ENCODE measurements around the gene CALML5.

Gene CALML5

GRCh38 chr10:5504146-5505072 is 5.0 kb upstream of the CALML5 start:
- CTCF ChIA-PET, result interaction anchor here (1.0 kb wide), 1 partner anchor 119 kb away, joined by 5 read pairs; no protein-coding TSS in a partner anchor

DNA sequence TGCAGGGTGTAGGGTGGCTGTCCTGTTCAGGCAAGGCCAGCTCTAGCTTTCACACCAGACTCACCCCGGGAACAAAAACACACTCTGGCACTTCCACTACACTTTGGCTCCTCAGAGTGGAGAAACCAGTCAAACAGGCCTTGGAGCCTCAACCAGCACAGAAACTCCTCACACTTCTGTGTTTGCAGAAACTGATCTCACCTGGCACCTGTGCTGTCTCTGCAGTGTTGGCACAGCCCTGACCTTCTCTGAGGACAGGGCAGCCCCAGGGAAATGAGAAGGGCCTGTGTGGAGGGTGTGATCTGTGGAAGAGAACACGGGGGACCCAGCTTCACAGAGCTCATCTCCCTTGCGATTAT is 4.1 kb upstream of the CALML5 start:
- Mint-ChIP-seq H3K4me3 (no peak overlapping the region), H3K36me3 (no peaks in the 10 kb centered on the region), H3K9me3 (no peaks in the 10 kb centered on the region), H3K4me1 (no peaks in the 10 kb centered on the region), H3K27me3 (peaks cover 49% of the 10 kb centered on the region), H3K27ac (no peak overlapping the region)
- CTCF ChIA-PET, result interaction anchor here (1.0 kb wide), 1 partner anchor 120 kb away, joined by 5 read pairs; no protein-coding TSS in a partner anchor
- no peak for DNase-seq

More at GRCh38 chr10:5504146-5505072, 5.0 kb upstream of the CALML5 start:
- H3K27ac Mint-ChIP-seq, result no peak overlapping the region
- H3K9me3 Mint-ChIP-seq, result no peaks in the 10 kb centered on the region
- H3K4me3 Mint-ChIP-seq, result no peak overlapping the region
- H3K4me1 Mint-ChIP-seq, result no peaks in the 10 kb centered on the region
- H3K27me3 Mint-ChIP-seq, result peaks cover 54% of the 10 kb centered on the region
- no peaks in the 10 kb centered on the region for H3K36me3 Mint-ChIP-seq
- no peak for DNase-seq

GRCh38 chr10:5502571-5503476 is 3.5 kb upstream of the CALML5 start:
- H3K4me1 Mint-ChIP-seq, result no peaks in the 10 kb centered on the region
- DNase-seq, result no peak
- H3K27ac Mint-ChIP-seq, result no peak overlapping the region
- CTCF ChIA-PET, result no interaction called here
- peaks cover 49% of the 10 kb centered on the region for H3K27me3 Mint-ChIP-seq
- no peak overlapping the region for H3K4me3 Mint-ChIP-seq
- no peaks in the 10 kb centered on the region for H3K9me3 Mint-ChIP-seq
- H3K36me3 Mint-ChIP-seq, result no peaks in the 10 kb centered on the region

GRCh38 chr10:5502061-5502521 is 2.7 kb upstream of the CALML5 start:
- Mint-ChIP-seq H3K9me3 (no peaks in the 10 kb centered on the region), H3K36me3 (no peaks in the 10 kb centered on the region), H3K27me3 (peaks cover 49% of the 10 kb centered on the region), H3K27ac (no peak overlapping the region), H3K4me1 (no peaks in the 10 kb centered on the region), H3K4me3 (no peak overlapping the region)
- no peak for DNase-seq
- CTCF ChIA-PET, result no interaction called here

- H3K4me1 Mint-ChIP-seq, result no peaks in the 10 kb centered on the region
- DNase-seq, result no peak
- H3K4me3 Mint-ChIP-seq, result no peak overlapping the region
- peaks cover 40% of the 10 kb centered on the region for H3K27me3 Mint-ChIP-seq
- CTCF ChIA-PET, result interaction anchor here (0.9 kb wide), 1 partner anchor 67 kb away, joined by 3 read pairs; no protein-coding TSS in a partner anchor
- no peak overlapping the region for H3K27ac Mint-ChIP-seq
- H3K9me3 Mint-ChIP-seq, result no peaks in the 10 kb centered on the region
- H3K36me3 Mint-ChIP-seq, result no peaks in the 10 kb centered on the region
These were observed 1.5 kb upstream of the CALML5 start for GRCh38 chr10:5500910-5501309.

DNA sequence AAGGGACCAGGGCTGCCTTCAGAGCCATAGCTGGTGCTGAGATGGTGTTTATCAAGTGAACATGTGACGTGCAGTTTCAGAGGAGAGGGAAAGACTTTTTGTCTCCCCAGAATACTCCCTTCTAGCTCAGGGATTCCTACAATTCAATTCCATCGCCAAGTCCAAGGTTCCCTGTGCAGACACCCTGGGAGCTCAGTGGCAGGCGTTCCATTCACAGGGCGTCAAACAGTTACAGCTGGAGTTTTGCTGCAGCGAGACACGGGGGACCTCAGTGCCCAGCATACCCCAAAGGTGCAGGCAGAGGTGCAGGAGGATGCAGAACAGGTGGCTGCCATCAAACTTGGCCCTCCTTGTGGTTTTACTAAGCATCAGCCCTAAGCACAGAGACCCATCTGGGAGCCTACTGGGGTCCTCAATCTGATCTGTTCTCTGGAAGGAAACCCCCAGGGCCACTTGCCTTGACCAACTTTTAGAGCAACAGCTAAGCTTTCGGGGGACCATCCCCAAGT is 846 bp upstream of the CALML5 start:
- no peak overlapping the region for H3K4me3 Mint-ChIP-seq
- H3K27ac Mint-ChIP-seq, result no peak overlapping the region
- no peaks in the 10 kb centered on the region for H3K36me3 Mint-ChIP-seq
- no peaks in the 10 kb centered on the region for H3K9me3 Mint-ChIP-seq
- H3K27me3 Mint-ChIP-seq, result peaks cover 40% of the 10 kb centered on the region
- DNase-seq, result no peak
- CTCF ChIA-PET, result interaction anchor here (0.9 to 1.5 kb wide), 2 partner anchors 67 to 123 kb away, joined by 3 to 6 read pairs; no protein-coding TSS in a partner anchor
- H3K4me1 Mint-ChIP-seq, result no peaks in the 10 kb centered on the region

GRCh38 chr10:5498791-5499492 is 428 bp downstream of the CALML5 start:
- Mint-ChIP-seq H3K36me3 (no peaks in the 10 kb centered on the region), H3K4me3 (no peak overlapping the region), H3K9me3 (no peaks in the 10 kb centered on the region), H3K4me1 (no peaks in the 10 kb centered on the region), H3K27me3 (peaks cover 28% of the 10 kb centered on the region), H3K27ac (no peak overlapping the region)
- CTCF ChIA-PET, result interaction anchor here (1.5 kb wide), 1 partner anchor 124 kb away, joined by 6 read pairs; no protein-coding TSS in a partner anchor
- DNase-seq, result no peak

DNA sequence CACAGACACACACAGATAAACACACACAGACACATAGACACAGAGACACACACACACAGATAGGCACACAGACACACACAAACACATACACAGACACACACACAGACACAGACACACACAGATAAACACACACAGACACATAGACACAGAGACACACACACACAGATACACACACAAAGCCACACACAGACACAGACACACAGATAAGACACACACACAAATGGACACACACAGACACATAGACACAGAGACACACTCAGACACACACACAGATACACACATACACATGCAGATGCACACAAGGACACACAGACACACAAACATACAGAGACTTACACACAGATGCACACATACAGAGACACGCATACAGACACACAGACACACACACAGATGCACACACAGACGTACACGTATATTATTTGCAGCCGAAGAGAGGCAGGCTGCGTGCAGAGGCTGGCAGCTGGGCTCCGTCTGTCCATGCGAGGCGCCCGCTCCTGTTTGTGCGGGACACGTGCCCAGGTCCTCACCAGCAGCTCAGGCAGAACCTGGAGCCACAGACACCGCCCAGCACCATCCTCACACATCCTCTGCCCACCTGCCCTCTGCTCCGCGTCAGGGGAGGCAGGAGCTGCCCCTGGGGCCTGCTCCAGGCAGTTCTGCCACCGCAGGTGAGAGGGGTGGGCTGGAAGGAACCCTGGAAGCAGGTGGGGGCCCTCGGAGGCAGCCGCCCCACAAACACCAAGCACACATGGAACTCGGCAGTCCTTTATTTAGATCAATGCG is 1.2 kb downstream of the CALML5 start:
- Mint-ChIP-seq H3K27me3 (peaks cover 20% of the 10 kb centered on the region), H3K4me3 (no peak overlapping the region), H3K9me3 (no peaks in the 10 kb centered on the region), H3K27ac (no peak overlapping the region), H3K4me1 (no peaks in the 10 kb centered on the region), H3K36me3 (no peaks in the 10 kb centered on the region)
- DNase-seq, result no peak
- CTCF ChIA-PET, result no interaction called here

DNA sequence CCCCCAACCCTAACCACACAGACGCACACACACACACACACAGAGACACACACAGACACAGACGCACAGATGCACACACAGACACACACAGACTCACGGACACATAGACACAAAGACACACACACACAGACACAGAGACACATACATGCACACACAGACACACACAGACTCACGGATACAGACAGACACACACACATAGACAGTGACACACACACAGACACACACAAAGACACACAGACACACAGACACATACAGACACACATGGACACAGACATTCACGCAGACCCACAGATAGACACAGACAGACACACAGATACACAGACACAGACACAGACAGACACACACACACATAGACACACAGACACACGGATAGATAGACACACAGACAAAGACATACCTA is 2.1 kb downstream of the CALML5 start:
- no peak for DNase-seq
- H3K27ac Mint-ChIP-seq, result no peak overlapping the region
- H3K4me1 Mint-ChIP-seq, result no peaks in the 10 kb centered on the region
- CTCF ChIA-PET, result no interaction called here
- peaks cover 3% of the 10 kb centered on the region for H3K9me3 Mint-ChIP-seq
- peaks cover 17% of the 10 kb centered on the region for H3K27me3 Mint-ChIP-seq
- H3K4me3 Mint-ChIP-seq, result no peak overlapping the region
- H3K36me3 Mint-ChIP-seq, result no peaks in the 10 kb centered on the region

GRCh38 chr10:5496261-5497250 is 2.8 kb downstream of the CALML5 start:
- CTCF ChIA-PET, result interaction anchor here (0.5 to 0.6 kb wide), 2 partner anchors 126 to 466 kb away, joined by 4 read pairs; no protein-coding TSS in a partner anchor

GRCh38 chr10:5494611-5495010 is 4.8 kb downstream of the CALML5 start:
- H3K27ac Mint-ChIP-seq, result no peak overlapping the region
- peaks cover 9% of the 10 kb centered on the region for H3K27me3 Mint-ChIP-seq
- H3K4me1 Mint-ChIP-seq, result no peaks in the 10 kb centered on the region
- no peak for DNase-seq
- no peak overlapping the region for H3K4me3 Mint-ChIP-seq
- CTCF ChIA-PET, result no interaction called here
- H3K9me3 Mint-ChIP-seq, result peaks cover 7% of the 10 kb centered on the region
- no peaks in the 10 kb centered on the region for H3K36me3 Mint-ChIP-seq

More at GRCh38 chr10:5496261-5497250, 2.8 kb downstream of the CALML5 start:
- H3K9me3 Mint-ChIP-seq, result peaks cover 7% of the 10 kb centered on the region
- no peak overlapping the region for H3K4me3 Mint-ChIP-seq
- no peak overlapping the region for H3K27ac Mint-ChIP-seq
- H3K36me3 Mint-ChIP-seq, result no peaks in the 10 kb centered on the region
- no peaks in the 10 kb centered on the region for H3K4me1 Mint-ChIP-seq
- DNase-seq, result no peak
- H3K27me3 Mint-ChIP-seq, result peaks cover 12% of the 10 kb centered on the region

- Mint-ChIP-seq H3K4me3 (no peak overlapping the region), H3K4me1 (no peaks in the 10 kb centered on the region), H3K27ac (no peak overlapping the region), H3K36me3 (no peaks in the 10 kb centered on the region), H3K27me3 (peaks cover 9% of the 10 kb centered on the region), H3K9me3 (peaks cover 7% of the 10 kb centered on the region)
- DNase-seq, result no peak
- CTCF ChIA-PET, result no interaction called here
These were observed 5.7 kb downstream of the CALML5 start for GRCh38 chr10:5493691-5494090.

Measured in activated naive CD4-positive, alpha-beta T cell treated with anti-CD3 and anti-CD28 coated beads, Interleukin-2, amount 10 ng/mL, durations not matched to agents 7 days and 5 days (primary cell).